Measurements from ENCODE around the gene DLG5. TPM values are rescaled to one million over a fixed set of nuclear protein-coding genes. Genes with fewer than 3 reads are reported as not detected.
A peak's percentile ranks its signal among the peaks of the same experiment; 100 is the strongest.

The DLG5 gene
- total RNA-seq, 4 donors from 2014 or later: 28.6 to 51.2 (median 40.3) TPM

GRCh38 chr10:77921395-77921794 lies 5.2 kb downstream of the DLG5 start:
- no peak for ATAC-seq
- intact Hi-C loops (cut with DNase I; ENCODE audit: low total_unique reads): no loop called here
- Histone ChIP-seq H3K27me3 (no peaks in the 10 kb centered on the region), H3K27ac (no peak overlapping the region), H3K4me3 (no peak overlapping the region), H3K9me3 (no peaks in the 10 kb centered on the region), H3K36me3 (no peaks in the 10 kb centered on the region), H3K4me1 (peaks cover 25 to 31% of the 10 kb centered on the region in 2 donors)
- TF ChIP-seq, protein P1, sequence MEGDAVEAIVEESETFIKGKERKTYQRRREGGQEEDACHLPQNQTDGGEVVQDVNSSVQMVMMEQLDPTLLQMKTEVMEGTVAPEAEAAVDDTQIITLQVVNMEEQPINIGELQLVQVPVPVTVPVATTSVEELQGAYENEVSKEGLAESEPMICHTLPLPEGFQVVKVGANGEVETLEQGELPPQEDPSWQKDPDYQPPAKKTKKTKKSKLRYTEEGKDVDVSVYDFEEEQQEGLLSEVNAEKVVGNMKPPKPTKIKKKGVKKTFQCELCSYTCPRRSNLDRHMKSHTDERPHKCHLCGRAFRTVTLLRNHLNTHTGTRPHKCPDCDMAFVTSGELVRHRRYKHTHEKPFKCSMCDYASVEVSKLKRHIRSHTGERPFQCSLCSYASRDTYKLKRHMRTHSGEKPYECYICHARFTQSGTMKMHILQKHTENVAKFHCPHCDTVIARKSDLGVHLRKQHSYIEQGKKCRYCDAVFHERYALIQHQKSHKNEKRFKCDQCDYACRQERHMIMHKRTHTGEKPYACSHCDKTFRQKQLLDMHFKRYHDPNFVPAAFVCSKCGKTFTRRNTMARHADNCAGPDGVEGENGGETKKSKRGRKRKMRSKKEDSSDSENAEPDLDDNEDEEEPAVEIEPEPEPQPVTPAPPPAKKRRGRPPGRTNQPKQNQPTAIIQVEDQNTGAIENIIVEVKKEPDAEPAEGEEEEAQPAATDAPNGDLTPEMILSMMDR (IDR thresholded peaks at IDR 0.05 in 4 of 5, conservative IDR thresholded peaks at IDR 0.05 in 1 of 5): no peak
- no peak for TF ChIP-seq POLR2A (IDR thresholded peaks at IDR 0.05)
- in situ Hi-C loops (cut with MboI; ENCODE audit: low sequenced_read_pairs in 4 of 4): loop anchor here in 1 of 4 donors (10.0 kb wide), 1 partner anchor 77 kb away; no protein-coding TSS in a partner anchor
- DNase-seq: no peak

GRCh38 chr10:77920495-77920894 lies 6.1 kb downstream of the DLG5 start:
- H3K36me3 ChIP-seq: no peaks in the 10 kb centered on the region
- no peaks in the 10 kb centered on the region for H3K9me3 ChIP-seq
- no peak for ATAC-seq
- intact Hi-C loops (cut with DNase I; ENCODE audit: low total_unique reads) (no loop called here), in situ Hi-C loops (cut with MboI; ENCODE audit: low sequenced_read_pairs in 4 of 4) (loop anchor here in 1 of 4 donors (10.0 kb wide), 1 partner anchor 76 kb away; no protein-coding TSS in a partner anchor)
- H3K4me1 ChIP-seq: peaks cover 25 to 31% of the 10 kb centered on the region in 2 donors
- H3K27ac ChIP-seq: no peak overlapping the region
- TF ChIP-seq, protein P1 (IDR thresholded peaks at IDR 0.05 in 4 of 5, conservative IDR thresholded peaks at IDR 0.05 in 1 of 5): no peak
- TF ChIP-seq POLR2A (IDR thresholded peaks at IDR 0.05): no peak
- DNase-seq: no peak
- H3K27me3 ChIP-seq: no peaks in the 10 kb centered on the region
- H3K4me3 ChIP-seq: no peak overlapping the region

- intact Hi-C loops (cut with DNase I; ENCODE audit: low total_unique reads) (no loop called here), in situ Hi-C loops (cut with MboI; ENCODE audit: low sequenced_read_pairs in 4 of 4) (loop anchor here in 1 of 4 donors (10.0 kb wide), 1 partner anchor 75 kb away; no protein-coding TSS in a partner anchor)
- no peaks in the 10 kb centered on the region for H3K36me3 ChIP-seq
- peaks cover 18 to 24% of the 10 kb centered on the region in 2 donors for H3K4me1 ChIP-seq
- DNase-seq (no peak), ATAC-seq (peak in 1 of 2 donors; percentile 27)
- no peak for TF ChIP-seq POLR2A (IDR thresholded peaks at IDR 0.05)
- TF ChIP-seq, protein P1 (IDR thresholded peaks at IDR 0.05 in 4 of 5, conservative IDR thresholded peaks at IDR 0.05 in 1 of 5): no peak
- H3K27ac ChIP-seq: no peak overlapping the region
- no peak overlapping the region for H3K4me3 ChIP-seq
- H3K9me3 ChIP-seq: no peaks in the 10 kb centered on the region
- no peaks in the 10 kb centered on the region for H3K27me3 ChIP-seq
These were observed 6.8 kb downstream of the DLG5 start for GRCh38 chr10:77919713-77920108.

DNA sequence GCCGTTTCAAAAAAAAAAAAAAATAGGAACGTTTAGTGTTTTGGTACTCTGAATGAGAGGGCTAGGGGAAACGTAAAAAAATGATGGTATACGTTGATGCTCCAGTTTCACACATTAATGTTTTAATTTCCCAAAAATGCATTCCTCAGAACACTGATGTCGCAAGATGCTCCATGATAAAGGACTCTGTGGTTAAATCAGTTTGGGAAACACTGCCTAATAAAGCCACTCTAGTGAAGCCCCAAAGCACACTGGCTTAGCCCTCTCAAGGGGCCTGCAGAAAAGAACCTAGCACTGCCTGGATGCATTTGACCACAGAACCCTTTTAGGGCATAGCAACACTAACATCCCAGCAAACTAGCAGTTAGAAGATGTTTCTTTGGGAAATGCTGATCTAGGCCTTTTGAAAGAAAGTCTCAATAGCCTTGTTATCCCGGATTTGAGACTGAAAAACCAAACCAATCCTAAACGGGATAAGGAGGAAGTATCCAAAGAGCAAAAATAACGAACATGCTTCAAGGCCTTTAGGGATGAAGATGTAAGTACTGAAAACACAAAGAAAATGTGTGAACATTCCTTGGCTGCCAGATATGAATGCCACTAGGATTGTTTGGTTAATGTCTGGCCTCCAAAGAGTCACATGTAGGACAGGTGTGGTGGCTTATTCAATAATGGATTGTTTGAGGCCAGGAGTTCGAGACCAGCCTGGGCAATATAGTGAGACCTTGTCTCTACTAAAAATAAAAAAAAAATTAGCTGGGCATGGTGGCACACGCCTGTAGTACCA lies 11.0 kb downstream of the DLG5 start:
- intact Hi-C loops (cut with DNase I; ENCODE audit: low total_unique reads): no loop called here
- no peaks in the 10 kb centered on the region for H3K9me3 ChIP-seq
- H3K4me3 ChIP-seq: no peak overlapping the region
- H3K4me1 ChIP-seq: peaks cover 22 to 23% of the 10 kb centered on the region in 2 donors
- H3K27me3 ChIP-seq: no peaks in the 10 kb centered on the region
- ATAC-seq: no peak
- in situ Hi-C loops (cut with MboI; ENCODE audit: low sequenced_read_pairs in 4 of 4): no loop called here
- H3K36me3 ChIP-seq: no peaks in the 10 kb centered on the region
- TF ChIP-seq POLR2A (IDR thresholded peaks at IDR 0.05): no peak
- TF ChIP-seq, protein P1 (IDR thresholded peaks at IDR 0.05 in 4 of 5, conservative IDR thresholded peaks at IDR 0.05 in 1 of 5): no peak
- H3K27ac ChIP-seq: no peak overlapping the region
- DNase-seq: no peak

All from gastrocnemius medialis (tissue), 4 donors.